Measurements from ENCODE around the gene RFX1.

Gene RFX1

DNA sequence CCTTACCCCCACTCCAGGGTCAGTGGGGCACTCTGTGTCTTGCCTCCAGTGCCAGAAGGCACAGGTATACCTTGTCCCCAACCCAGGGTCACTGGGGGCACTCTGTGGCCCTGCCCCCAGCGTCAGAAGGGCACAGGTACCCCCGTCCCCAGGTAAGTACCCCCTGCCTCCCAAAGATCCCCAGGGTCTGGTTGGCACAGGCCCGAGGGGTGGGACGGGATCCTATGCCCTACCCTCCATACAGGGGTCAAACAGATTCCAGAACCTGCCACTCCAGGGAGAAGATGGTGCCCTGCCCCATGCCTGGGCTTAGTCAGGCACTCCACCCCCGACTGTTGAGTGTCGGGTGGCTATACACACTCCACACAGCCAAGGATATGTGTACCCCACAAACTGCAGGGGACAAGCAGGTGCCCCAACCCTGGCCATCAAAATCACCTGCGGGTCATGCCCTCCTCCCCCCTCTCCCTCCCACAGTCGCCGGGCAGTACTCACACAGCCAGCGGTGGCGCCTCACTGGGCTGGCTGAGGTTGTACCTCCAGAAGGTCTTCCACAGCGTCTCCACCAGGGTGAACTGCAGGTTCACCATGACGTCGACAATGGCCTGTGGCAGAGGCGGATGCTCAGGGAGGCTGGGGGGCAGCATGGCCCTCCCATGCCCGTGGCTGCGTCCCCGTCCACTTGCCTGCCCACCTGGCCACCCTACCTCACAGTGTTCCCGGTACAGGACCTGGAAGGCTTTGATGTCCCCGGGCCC lies 40.0 kb downstream of the RFX1 start:
- Histone ChIP-seq H3K4me3 (no peak overlapping the region), H3K27ac (no peak overlapping the region)

DNA sequence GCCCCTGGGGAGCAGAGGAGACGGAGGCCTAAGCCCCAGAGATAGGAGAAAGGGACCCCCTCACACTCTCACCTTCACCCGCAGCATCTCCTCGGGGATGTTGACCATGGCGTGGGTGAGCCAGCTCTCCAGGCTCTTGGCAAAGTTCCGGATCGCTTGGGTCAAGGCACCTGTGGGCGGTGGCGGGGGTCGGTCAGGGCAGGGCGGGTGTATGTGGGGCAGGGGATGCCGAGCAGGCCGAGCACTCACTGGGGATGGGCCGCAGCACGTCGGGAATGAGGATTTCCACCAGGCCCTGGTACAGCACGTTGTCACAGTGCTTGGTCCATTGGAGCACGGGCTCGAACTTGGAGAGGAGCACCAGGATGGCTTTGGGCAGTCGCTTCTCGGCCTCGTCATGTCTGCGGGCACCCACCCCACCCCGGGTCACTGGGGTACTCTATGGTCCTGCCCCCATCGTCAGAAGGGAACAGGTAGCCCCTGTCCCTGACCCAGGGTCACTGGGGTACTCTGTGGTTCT lies 40.7 kb downstream of the RFX1 start:
- H3K4me3 ChIP-seq = no peak overlapping the region
- H3K27ac ChIP-seq = no peak overlapping the region

DNA sequence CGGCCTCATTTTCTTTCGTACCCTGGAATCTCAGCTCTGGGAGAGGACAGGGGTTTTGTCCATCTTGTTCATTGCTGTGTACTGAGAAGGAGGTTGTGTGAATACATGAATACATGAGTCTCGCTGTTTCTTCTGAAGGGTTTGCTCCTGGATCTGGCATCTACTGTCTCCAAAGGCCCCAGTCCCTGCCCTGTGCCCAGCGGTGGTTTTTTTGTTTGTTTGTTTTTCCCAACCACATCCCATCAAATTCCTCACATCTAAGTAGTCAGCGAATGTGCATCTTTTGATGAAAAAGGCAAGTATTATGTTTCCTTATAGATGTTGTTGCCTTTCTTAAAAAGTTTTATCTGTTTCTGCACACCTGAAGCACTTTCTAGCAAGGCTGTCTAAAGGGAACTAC lies 41.3 kb downstream of the RFX1 start:
- no peak overlapping the region for H3K27ac ChIP-seq
- no peak overlapping the region for H3K4me3 ChIP-seq

DNA sequence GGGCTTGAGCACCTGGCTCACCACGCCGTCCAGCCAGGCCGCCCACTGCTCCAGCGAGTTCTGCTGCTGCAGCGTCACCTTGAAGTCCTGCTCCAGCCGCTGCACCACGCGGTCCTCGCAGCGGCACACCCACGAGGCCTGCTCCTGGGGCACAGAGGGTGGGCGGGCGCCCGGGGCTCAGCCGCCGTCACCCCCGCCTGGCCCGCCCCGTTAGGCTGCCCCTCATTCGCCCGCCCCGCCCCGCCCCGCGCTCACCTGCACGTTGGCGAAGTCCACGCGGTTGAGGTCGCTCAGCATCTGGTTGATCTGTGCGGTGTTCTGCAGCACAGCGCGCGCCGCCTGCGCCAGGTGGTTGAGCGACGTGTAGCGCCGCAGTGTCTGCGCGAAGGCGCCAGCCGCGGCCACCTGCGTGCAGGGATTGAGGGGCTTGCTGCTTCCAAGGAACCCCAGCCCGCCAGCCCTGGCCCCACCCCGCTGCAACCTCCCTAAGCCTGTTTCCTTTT lies 42.5 kb downstream of the RFX1 start:
- Histone ChIP-seq H3K27ac (peak overlapping the region in 1 of 21 experiments; percentile 52), H3K4me3 (no peak overlapping the region)

DNA sequence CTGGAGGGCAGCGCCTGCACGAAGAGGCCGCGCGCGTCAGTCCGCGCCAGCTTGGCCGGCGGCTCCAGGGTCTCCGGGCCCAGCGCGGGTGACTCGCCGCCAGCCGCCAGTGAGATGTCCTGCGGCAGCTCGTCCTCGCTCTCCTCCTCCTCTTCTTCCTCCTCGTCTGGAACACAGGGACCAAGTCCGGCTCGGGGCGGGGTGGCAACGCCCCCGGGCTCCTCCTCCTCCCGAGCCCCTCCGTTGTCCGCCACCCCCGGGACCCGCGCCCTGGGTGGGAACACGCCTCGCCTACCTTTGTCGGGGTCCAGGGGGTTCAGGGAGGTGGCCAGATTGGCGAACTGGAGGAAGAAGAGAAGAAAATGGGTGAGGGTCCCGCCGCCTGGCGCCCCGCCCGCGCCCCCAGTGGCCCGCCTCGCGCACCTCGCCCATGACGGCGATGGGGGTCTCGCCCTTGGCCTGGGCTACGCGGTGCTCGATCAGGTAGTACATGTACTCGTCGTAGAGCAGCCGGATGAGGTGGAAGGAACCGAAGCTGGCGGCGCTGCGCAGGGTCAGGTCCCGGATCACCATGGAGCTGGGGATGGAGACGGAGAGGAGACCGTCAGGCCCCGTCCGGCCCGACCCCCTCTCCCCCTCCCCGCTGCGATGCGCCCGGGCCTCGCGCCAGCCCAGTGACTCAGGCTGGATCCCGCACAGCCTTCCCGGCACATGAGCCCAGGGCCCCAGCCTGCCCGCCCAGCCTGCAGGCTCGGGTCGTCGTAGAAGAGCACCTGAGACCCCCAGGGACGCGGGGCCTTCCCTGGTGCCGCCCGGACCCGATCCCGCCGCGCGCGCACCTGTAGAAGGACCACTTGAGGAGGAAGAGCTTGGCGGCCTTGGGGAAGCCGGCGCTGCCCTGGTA lies 43.2 kb downstream of the RFX1 start:
- peak overlapping the region in 3 of 21 experiments; percentile 10 to 52 (median 35) for H3K27ac ChIP-seq

DNA sequence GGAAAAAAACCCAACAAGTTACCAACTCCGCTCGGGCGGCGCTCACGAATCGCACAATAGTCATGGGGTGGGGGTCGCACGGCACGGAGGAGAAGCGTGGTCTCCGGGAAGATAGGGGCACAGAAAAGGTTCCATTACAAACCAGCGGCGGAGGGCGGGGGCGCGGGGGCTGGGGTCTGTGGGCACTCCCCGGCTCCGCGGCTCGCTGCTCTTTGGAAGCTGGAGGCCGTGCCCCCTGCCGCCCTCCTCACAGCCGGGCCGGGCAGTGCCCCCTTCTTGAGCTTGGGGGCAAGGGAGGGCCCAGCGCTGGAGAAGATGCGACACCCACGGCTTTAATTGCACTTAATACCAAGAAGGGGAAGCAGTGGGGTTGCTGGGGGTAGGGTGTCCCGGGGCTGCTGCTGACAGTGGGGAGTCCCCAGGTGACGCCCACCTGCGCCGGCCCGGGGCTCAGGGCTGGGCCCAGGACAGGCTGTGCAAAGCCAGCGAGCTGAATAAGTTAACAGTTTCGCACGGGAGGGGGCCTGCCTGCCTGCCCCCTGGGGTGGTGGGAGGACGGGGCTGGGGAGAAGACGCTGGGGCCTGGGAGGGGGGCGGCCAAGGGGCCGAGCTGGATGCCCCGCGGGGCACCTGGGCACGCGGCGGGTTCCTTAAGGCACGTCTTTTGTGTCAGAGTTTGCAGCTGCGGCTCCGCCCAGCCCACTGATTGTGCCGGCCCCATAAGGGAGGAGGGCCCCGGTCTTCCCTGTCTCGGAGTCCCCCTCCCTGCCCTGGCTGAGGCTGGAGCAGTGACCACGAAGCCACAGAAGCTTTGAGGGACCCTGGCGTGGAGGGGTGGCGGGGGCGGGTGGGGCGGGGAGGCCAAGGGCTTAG lies 44.1 kb downstream of the RFX1 start:
- Histone ChIP-seq H3K27ac (peak overlapping the region in 1 of 21 experiments; percentile 10), H3K4me3 (peak overlapping the region in 1 of 7 experiments; percentile 13)

More for the DNA sequence above, 43.2 kb downstream of the RFX1 start:
- peak overlapping the region in 1 of 7 experiments; percentile 13 for H3K4me3 ChIP-seq

DNA sequence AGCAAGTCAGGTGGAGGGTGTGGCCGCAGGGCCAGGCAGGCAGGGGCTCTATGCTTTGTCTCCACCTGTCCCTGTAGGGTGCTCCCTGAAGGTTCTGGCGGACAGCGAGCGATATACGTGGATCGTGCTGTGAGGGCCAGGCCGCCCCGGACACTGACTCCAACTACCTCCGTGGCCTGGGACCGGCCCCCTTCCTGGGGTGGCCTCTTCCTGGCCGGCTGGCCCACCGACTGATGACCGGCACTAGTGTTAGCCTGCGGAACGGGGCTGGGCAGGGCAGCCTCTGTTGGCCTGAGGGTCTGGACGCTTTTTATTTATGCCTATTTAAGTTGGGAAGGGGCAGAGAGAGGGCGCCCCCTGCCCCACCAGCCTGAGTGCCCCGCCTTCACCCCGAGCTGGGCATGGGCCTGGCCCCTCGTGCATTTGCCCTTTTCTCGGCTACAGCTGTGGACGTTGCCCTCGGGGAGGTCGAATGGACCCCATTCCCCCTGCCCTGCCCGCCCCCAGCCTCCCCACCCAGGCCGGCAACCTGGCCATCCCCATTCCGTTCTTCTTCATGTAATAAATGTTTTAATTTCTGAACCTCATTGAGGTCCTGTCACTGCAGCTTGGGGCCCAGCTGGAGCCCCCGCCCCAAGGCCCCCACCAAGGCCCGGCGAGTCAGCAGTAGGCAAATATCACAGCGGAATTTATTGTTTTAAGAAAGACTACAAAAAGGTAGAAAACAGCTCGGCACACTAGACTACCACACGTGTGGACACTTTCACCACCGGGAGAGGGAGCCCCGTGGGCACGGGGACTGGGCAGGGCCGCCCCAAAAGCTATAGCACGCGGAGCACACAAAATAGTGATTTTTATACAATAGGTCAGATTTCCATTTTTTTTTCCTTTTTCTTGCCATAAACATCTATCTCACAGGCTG lies 45.0 kb downstream of the RFX1 start:
- Histone ChIP-seq H3K4me3 (no peak overlapping the region), H3K27ac (no peak overlapping the region)

DNA sequence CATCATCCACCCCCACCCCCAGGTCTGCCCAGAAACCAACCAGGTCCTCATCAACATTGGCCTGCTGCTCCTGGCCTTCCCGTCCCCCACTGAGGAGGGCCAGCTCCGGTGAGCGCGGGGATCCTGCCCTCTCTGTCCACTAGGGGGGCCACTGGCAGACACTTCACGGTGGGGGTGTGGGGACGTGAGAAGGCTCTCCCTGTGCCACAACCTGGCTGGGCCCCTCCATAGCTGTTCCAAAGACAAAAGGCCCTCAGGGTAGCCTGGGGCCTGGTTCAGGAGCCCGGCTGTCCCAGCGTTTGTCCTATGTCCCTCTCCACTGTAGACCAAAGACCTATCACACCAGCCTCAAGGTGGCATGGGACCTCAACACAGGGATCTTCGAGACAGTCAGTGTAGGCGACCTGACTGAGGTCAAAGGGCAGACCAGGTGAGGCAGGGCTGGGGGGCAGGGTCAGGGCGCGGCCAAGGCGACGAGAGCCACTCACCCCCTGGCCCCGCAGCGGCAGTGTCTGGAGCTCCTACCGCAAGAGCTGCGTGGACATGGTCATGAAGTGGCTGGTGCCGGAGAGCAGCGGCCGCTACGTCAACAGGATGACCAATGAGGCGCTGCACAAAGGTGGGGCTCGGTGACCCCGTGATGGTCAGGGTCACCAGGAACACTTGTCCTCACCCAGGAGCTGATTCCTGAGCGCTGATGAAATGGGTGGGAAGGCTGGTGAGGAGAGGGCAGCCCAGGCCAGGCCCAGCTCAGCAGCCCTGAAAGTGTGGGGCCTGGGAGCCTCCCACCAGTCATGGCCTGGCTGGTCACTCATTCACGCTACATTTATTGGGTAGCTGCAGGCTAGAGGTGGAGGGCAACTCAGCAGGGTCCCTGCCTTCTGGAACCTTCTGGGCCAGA lies 45.9 kb downstream of the RFX1 start:
- Histone ChIP-seq H3K27ac (no peak overlapping the region), H3K4me3 (no peak overlapping the region)

DNA sequence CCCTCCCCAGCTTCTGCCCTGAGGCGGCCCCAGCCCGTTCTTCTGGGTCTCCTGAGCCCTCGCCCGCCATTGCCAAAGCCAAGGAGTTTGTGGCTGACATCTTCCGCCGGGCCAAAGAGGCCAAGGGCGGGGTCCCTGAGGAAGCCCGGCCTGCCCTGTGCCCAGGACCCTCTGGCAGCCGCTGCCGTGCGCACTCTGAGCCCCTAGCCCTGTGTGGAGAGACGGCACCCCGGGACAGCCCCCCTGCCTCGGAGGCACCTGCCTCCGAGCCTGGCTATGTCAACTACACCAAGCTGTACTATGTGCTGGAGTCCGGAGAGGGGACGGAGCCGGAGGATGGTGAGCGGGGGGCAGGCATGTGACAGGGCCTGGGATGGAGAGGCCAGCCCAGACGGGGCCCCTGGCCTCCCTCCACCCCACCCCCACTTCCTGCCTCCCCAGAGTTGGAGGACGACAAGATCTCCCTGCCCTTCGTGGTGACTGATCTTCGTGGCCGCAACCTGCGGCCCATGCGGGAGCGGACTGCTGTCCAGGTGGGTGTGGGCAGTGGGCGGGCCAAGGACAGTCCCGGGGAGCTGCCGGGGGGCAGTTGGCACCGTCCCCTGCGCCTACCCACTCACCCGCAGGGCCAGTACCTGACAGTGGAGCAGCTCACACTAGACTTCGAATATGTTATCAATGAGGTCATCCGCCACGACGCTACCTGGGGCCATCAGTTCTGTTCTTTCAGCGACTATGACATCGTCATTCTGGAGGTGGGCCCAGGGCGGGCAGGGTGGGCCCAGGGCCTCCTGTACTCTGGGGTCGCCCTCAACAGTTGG lies 46.8 kb downstream of the RFX1 start:
- Histone ChIP-seq H3K27ac (no peak overlapping the region), H3K4me3 (no peak overlapping the region)

DNA sequence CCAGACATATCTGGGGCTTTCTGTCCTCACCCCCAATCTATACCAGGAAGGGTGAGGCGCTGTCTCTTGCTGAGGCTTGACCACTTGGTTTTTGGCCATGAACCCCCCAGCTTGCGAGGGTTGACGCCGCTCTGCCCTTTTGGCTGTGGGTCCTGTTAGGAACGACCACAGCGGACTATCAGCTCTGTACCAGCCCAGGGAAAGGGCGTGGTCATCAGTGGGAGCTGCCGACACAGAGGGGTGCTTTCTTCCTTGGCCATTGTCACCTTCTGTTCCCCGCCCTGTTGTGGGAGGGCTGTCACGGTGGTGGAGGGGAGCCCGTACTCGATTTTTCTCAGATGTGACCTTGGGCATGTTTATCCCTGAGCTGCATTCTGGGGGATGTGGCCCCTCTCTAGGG lies 48.1 kb downstream of the RFX1 start:
- H3K27ac ChIP-seq = no peak overlapping the region
- H3K4me3 ChIP-seq = no peak overlapping the region

DNA sequence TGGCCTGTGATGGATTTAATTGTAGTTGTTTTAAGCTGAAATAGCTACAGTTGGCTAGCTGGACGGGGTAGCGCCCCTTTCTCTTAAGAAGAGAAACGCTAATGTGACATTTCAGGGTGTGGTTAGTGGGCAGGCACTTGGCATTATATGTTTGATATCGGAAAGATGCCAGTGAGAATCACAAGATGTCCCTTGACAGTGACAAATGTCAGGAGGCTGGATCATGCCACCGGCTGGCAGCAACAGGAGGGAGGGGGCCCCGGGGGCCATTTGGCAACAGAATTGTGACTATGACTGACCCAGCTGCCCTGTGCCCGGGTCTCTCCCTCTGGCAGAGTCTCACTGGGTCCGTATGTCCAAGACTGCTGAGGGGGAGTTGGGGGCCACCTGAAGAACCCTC lies 49.1 kb downstream of the RFX1 start:
- Histone ChIP-seq H3K27ac (no peak overlapping the region), H3K4me3 (no peak overlapping the region)

DNA sequence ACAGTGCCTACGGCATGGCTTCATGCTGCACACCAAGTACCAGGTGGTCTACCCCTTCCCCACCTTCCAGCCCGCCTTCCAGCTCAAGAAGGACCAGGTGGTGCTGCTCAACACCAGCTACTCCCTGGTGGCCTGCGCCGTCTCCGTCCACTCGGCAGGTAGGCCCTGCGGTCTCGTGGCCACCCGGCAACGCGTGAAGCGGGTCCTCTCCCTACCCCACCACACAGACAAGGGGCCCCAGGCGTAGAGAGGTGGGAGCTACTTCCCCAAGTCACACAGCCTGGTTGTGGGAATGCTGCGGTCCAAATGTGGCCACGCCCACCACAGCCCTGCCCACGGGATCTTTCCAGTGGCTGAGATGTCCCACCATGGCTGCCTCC lies 49.8 kb downstream of the RFX1 start:
- Histone ChIP-seq H3K27ac (no peak overlapping the region), H3K4me3 (no peak overlapping the region)

DNA sequence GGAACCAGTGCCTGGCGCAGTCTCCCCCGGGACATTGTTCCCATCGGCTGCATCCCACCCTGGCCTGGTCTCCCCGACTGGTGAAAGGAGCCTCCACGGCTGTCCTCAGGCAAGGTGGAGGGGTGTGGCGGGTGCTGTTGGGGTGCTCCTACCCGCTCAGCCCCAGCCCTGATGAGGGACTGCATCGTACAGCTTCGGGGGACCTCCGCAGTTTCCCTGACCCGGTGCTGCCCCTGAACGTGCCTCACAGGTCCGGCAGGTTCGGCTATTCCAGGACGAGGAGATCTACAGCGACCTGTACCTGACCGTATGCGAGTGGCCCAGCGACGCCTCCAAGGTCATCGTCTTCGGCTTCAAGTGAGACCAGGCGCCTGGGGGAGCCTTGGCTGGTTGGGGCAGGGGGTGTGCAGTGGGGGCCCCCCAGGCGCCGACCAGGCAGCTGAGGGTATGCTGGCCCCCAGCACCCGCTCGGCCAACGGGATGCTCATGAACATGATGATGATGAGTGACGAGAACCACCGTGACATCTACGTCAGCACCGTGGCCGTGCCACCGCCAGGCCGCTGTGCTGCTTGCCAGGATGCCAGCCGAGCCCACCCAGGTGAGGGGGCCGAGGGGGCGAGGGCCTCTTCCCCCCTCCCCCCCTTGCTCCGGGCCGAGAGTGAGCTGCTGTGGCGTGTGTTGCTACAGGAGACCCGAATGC lies 50.3 kb downstream of the RFX1 start:
- no peak overlapping the region for H3K27ac ChIP-seq
- no peak overlapping the region for H3K4me3 ChIP-seq

DNA sequence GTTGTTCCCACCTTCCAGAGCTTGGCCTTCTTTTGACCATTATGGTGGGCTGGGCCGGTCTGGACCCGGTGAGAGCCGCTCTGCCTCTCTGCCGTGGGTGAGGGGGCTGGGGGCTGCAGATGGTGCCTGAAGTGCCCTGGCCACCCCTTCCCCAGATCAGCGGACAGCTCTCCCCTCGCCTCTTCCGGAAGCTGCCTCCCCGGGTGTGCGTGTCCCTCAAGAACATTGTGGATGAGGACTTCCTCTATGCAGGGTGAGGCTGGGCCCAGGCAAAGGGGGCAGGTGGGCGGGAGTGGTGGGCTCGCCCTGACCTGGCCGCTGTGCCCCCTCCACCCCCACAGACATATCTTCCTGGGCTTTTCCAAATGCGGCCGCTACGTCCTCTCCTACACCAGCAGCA lies 51.9 kb downstream of the RFX1 start:
- peak overlapping the region in 3 of 21 experiments; percentile 85 to 95 (median 92) for H3K27ac ChIP-seq
- H3K4me3 ChIP-seq = no peak overlapping the region

DNA sequence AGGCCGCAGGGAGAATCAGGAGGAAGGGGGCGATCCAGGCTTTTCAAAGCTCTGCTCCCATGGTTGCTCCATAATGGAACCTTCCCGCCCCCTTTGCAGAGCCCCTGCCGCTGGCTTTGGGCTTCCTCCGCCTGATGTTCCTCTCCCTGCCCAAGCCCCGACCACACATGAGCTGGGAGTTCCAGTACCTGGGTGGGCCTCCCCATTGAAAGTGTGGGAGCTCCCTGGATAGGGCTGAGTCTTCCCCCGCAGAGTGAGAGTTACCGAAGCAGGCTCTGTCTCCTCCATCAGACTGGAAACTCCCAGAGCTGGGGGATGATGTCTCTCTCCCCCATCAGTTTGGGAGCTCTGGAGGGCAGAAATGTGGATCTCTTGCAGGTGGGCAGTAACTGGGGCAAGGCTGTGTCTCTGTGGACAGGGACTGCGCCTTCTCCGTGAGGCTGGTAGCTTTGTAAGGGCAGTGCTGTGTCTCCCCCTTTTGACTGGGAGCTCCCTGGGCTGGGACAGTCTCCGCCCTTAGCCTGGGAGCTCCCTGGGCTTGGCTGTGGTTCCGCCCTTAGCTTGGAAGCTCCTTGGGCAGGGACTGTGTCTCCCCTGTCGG lies 53.1 kb downstream of the RFX1 start:
- Histone ChIP-seq H3K27ac (peak overlapping the region; percentile 74 to 98 (median 92)), H3K4me3 (peak overlapping the region; percentile 59 to 86 (median 80))
